NB4 (cell line): ENCODE results near the gene CORO1C.
A peak's percentile ranks its signal among the peaks of the same experiment; 100 is the strongest.

Experiments used
- DNase-seq: peaks from one replicate; pipeline ENCODE4 v3.0.0; 2010; ENCODE audit warnings: low read depth
- H3K4me3 ChIP-seq: one replicate; pipeline ENCODE4 v1.5.1; 2011; ENCODE audit warnings: mild to moderate bottlenecking, low read depth, low read length, moderate library complexity
- MYC ChIP-seq: IDR thresholded peaks from 2 replicates; pipeline ENCODE4 v1.6.1; 2011; ENCODE audit warnings: low read depth, low read length
- POLR2A ChIP-seq: IDR thresholded peaks from 2 replicates; pipeline ENCODE4 v1.6.1; 2011; ENCODE audit warnings: mild to moderate bottlenecking; ENCODE audit not compliant: insufficient read length; ENCODE audit errors: extremely low read depth
- TF ChIP-seq, protein P1 (sequence below): IDR thresholded peaks from 2 replicates; pipeline ENCODE4 v1.6.1; 2011; ENCODE audit warnings: low read depth, low read length
- TF ChIP-seq, protein P2 (sequence below): IDR thresholded peaks from one replicate; pipeline ENCODE4 v1.5.1; 2012; ENCODE audit warnings: low read depth, low read length

The CORO1C gene

DNA sequence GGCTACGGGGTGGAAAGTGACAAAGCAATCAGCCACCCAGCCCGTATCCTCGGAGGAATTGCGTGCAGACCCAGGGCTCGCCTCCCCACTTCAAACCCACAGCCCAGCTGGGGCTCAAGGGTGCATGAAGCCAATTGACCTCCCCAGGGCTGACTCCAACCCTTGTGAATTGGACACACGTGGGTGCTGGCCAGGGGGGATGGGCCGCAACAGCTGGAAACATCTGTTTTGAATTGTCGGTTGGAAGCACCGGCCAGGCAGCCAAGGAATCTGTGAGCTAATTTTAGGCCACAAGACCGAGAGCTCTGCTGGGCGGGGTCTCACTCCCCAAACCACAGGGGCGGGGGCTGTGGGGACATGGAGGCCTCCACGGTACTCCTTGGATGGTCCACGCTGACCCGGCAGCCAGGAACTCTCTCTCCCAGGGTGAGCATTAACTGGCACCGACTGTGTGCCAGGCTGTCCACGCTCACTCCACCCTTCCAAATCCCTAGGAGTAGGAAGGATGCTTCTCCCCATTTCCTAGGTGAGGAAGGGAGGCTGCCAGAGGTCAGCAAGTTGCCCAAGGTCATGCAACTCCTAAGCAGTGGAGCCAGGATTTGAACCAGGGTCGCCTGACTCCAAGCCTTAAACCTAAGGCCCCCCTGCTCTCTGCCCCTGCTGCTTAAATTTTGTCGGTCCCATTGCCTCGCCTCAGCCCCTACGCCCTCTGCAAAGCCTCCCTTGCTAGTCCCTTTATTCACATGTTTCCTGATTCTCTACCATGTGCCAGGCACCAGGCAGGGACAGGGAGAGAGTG lies 121.6 kb downstream of the CORO1C start:
- H3K4me3 ChIP-seq, result no peak overlapping the region
- TF ChIP-seq, protein P1, sequence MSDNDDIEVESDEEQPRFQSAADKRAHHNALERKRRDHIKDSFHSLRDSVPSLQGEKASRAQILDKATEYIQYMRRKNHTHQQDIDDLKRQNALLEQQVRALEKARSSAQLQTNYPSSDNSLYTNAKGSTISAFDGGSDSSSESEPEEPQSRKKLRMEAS, result no peak
- TF ChIP-seq, protein P2, sequence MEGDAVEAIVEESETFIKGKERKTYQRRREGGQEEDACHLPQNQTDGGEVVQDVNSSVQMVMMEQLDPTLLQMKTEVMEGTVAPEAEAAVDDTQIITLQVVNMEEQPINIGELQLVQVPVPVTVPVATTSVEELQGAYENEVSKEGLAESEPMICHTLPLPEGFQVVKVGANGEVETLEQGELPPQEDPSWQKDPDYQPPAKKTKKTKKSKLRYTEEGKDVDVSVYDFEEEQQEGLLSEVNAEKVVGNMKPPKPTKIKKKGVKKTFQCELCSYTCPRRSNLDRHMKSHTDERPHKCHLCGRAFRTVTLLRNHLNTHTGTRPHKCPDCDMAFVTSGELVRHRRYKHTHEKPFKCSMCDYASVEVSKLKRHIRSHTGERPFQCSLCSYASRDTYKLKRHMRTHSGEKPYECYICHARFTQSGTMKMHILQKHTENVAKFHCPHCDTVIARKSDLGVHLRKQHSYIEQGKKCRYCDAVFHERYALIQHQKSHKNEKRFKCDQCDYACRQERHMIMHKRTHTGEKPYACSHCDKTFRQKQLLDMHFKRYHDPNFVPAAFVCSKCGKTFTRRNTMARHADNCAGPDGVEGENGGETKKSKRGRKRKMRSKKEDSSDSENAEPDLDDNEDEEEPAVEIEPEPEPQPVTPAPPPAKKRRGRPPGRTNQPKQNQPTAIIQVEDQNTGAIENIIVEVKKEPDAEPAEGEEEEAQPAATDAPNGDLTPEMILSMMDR, result no peak
- no peak for TF ChIP-seq POLR2A
- TF ChIP-seq MYC, result no peak
- DNase-seq, result peak; percentile 56

DNA sequence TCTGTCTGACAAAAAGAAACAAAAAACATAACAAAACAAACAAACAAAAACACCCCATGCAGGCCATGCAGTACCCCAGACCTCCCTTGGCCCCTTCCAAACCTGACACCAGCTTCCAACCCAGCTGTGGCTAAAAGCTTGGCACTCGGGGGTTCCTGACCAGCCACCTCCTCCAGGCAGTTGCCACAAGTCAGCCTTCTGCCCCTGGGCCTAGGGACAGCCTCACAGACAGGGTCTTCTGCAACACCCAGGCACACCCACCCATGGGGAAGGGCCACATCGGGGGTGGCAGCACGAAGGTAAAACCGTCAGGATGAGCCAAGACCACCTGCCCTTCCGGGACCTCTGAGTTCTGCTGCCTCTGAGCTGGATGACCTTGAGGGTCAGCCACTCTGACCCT lies 122.7 kb downstream of the CORO1C start:
- TF ChIP-seq POLR2A (no peak), MYC (no peak)
- TF ChIP-seq, protein P2, result no peak
- TF ChIP-seq, protein P1, result no peak
- DNase-seq, result no peak
- H3K4me3 ChIP-seq, result no peak overlapping the region

DNA sequence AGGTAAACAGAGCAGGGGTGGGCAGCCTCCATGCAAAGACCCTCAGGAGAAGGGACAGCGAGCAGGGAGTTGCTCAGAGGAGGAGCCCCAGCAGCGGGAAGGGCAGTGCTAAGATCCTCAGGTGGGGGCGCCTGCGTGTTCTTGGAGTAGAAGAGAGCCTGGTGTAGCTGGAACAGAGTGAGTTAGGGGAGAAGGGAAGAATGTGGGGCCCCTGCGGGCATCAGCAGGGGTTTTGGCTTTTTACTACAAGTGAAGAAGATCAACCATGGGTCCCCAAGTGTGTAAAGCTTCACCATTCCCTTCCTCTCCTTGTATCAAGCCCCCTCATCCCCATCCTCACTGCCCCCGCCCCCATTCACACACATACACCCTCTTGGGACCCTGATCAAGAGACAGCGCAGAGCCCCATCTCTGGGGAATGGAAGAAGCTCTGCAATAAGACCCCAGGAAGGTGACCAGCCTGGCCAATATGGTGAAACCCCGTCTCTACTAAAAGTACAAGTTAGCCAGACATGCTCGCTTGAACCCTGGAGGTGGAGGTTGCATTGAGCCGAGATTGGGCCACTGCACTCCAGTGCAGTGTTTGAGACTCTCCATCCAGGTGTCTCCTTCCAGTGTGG lies 123.2 kb downstream of the CORO1C start:
- H3K4me3 ChIP-seq, result no peak overlapping the region
- DNase-seq, result no peak
- TF ChIP-seq, protein P1, result no peak

DNA sequence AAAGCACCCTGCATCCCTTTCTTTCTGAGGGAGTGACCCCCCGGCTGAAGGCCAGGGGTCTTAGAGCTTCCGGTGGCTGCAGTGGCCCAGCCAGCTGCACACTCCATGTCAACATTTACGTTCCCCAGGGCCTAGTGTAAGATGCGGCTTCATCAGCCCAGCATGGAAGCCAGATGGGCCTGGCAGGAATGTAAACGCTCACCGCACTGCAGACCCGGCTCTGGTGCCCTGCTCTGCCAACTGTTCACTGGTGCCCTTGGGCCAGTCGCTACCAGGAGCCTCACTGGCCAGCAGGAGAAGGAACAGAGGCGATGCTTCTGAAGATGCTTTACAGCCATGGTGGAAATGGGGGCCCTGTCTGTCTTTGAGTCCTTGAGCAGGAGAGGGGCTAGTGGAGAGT lies 124.8 kb downstream of the CORO1C start:
- H3K4me3 ChIP-seq, result no peak overlapping the region
- no peak for DNase-seq
- TF ChIP-seq MYC (no peak), POLR2A (no peak)
- TF ChIP-seq, protein P2, result no peak
- TF ChIP-seq, protein P1, result no peak

DNA sequence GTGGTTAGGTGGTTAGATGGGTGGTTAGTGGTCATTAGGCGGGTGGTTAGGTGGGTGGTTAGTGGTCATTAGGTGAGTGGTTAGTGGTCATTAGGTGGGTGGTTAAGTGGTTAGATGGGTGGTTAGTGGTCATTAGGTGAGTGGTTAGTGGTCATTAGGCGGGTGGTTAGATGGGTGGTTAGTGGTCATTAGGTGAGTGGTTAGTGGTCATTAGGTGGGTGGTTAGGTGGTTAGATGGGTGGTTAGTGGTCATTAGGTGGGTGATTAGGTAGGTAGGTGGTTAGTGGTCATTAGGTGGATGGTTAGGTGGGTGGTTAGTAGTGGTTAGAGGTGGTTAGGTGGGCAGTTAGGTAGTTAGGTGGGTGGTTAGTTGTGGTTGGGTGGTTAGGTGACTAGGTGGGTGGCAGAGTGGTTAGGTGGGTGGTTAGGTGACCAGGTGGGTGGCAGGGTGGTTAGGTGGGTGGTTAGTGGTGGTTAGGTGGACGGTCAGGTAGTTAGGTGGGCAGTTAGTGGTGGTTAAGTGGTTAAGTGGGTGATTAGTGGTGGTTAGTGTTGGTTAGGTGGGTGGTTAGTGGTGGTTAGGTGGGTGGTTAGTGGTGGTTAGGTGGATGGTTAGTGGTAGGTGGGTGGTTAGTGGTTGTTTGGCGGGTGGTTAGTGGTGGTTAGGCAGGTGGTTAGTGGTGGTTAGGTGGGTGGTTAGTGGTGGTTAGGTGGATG lies 125.5 kb downstream of the CORO1C start:
- DNase-seq, result no peak
- TF ChIP-seq MYC, result no peak
- TF ChIP-seq, protein P1, result no peak
- no peak for TF ChIP-seq POLR2A
- TF ChIP-seq, protein P2, result no peak
- no peak overlapping the region for H3K4me3 ChIP-seq
